ENCODE results near the gene NELFA.

The NELFA gene

DNA sequence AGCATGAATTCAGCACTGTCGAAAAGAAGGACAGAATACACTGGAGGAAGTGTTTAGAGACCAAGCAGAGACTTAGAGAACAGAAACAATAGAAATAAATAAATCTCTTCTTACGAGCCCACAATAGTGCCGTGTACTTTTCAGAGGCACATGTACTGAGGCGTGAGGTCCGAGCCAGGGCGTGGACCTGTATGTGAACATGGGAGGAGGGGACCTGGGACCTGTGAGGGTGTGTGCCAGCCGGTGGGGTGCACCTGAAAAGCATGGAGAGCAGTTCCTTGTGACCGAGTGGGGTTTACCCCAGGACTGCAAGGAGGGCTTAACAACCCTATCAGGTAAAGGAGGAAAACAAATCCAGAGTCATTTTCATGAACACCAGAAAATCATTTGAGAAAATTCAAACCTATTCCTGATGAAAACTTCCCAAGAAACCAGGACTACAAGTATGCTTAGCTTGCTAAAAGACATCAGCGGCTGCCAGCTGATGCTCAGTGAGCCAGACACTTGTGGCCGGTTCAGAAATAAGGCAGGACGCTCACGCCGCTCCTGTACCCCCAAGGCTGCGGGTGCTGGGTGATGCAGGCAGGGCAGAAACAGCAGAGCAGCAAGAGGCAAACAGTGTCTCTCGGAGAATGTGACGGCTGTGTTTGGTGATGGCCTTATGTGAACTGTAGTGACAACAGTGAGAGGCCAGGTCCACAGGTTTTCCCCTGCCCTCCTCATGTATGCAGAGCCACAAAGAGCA, 37.1 kb downstream of the NELFA start:
- no peak overlapping the region for H3K27ac ChIP-seq
- no peak overlapping the region for H3K4me3 ChIP-seq

DNA sequence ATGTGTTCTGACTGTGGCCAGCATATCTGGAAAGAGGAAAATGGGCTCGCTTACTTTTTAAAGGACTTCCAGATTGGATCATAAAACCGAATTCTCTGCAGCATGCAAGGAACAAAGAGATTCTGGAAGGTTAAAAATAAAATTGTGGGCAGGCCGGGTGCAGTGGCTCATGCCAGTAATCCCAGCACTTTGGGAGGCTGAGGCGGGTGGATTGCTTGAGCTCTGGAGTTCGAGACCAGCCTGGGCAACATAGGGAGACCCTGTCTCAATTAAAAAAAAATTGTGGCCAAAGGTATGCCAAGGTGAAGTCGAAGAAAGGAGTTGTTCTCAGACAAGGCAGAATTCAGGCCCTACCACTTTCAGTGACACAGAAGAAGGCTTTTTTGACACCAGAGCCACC, 37.8 kb downstream of the NELFA start:
- Histone ChIP-seq H3K27ac (no peak overlapping the region), H3K4me3 (no peak overlapping the region)

DNA sequence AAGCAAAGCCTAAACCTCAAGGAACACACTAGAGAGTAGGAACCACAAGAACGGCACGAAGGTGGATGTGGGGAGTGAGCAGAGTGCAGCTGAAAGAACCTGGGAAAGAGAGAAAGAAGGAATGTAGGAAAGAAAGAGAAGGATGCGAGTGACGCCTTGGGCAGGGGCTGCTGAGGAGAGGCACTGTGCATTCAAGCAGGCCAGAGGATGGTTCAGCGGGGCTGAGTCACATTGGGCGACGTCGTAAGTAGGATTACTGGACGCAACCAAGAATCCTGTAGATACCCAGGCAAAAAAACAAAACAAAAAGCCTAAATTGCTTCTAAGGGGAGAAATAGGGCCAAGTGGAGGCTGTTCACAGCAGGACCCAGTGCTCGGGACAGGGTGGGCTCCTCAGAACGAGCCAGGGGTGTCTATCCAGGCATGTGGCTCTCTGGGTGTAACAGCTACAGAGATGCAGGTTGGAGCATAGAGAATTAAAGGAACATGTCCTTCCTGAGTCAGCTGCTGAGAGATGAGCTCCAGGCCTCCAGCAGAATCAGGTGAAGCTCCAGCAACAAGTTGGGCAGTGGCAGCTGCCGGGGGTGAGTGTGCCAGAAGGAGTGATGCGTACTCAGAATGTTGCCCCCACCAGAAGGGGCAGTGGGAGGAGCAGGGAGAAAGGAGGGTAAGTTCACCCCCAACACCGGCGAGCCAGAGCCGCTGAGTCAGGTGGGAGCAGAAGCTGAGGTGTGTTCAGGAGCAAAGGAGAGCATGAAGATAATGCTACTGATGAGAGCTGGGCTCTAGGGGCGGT, 38.6 kb downstream of the NELFA start:
- Histone ChIP-seq H3K27ac (no peak overlapping the region), H3K4me3 (no peak overlapping the region)

DNA sequence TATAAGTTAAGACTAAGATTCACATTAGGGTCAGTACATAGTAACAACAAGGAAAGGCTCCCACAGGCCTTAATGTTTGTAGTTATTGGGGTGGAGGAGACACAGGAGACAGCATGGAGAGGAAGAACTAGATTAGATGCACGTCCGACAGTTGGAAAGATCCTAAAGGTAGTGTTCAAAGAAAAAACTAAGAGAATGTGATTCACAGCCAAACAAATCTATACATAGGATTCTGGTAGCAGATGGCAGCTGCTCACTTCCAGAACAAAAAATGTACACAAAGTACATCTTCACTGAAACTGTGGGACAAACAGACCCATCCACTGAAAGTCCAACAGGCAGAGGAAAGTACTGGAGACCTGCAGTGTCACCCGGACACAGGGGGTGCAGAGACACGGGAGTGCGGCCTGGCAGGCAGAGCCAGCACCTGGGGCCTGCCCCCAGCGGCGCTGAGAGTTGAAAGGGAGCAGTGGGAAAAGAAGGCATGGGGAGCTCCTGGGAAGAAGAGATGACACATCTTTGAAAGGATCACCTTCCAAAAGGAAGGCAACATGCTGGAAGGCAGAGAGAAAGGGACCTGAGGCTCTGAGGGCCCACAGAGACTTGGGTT, 40.0 kb downstream of the NELFA start:
- Histone ChIP-seq H3K27ac (no peak overlapping the region), H3K4me3 (no peak overlapping the region)

DNA sequence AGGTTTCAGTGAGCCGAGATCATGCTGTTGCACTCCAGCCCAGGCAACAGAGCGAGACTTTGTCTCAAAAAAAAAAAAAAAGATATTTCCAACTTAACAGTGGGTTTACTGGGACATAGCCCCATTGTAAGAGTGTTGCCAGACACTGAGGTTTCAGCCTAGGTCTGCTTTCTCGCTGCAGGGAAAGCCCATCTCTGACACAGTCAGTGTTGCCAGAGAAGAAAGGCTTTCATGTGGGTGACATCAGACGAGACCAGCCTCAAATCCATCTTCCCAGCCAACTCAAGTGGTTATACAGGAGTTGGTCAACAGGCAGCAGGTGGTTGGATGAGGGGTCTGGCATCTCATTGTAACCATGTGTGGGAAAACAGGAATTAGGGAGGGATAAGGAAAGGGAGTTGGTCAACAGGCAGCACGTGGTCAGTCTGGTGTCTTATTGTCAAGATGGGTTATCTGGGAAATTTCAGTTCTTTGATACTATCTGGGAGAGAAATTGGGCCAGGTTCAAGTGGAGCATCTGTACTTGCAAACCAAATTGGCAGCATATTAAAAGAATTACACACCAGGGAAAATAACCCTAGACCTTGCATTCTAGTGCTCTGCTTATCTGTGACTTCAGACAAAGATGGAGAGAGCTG, 41.1 kb downstream of the NELFA start:
- no peak overlapping the region for H3K4me3 ChIP-seq
- no peak overlapping the region for H3K27ac ChIP-seq

DNA sequence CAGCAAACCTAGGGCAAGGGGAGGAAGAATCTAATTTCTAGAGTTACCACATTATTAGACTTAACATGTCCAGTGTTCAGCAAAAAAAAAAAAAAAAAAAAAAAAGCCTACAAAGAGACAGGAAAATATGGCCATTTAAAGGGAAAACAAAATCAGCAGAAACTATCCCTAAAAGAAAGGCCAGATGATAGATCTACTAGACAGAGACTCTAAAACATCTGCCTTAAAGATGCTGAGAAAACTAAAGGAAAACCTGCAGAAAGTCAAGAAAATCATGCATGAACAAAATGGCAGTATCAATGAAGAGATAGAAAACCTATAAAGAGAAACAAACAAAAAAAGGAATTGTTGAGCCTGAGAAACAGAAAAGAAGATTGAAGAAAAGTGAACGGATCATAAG, 43.8 kb downstream of the NELFA start:
- no peak overlapping the region for H3K27ac ChIP-seq
- no peak overlapping the region for H3K4me3 ChIP-seq

DNA sequence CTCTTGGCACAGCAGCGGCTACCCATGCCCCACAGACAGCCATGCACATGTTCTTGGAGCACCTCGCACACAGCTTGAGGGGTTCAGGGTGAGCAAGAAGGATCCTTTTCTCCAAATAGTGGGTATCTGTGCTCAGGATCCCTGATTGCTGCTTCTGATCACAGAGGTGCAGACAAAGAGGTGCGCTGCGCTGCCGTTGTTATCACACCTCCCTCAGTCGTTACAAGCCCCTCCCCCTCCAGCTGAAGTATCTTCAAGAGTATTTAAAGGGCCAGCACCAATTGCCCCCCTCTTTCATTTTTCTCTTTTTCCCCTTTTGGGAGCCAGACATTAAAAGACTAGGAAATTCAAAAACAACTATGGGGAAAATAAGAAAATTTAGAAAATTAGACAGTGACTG, 44.3 kb downstream of the NELFA start:
- Histone ChIP-seq H3K27ac (no peak overlapping the region), H3K4me3 (no peak overlapping the region)

DNA sequence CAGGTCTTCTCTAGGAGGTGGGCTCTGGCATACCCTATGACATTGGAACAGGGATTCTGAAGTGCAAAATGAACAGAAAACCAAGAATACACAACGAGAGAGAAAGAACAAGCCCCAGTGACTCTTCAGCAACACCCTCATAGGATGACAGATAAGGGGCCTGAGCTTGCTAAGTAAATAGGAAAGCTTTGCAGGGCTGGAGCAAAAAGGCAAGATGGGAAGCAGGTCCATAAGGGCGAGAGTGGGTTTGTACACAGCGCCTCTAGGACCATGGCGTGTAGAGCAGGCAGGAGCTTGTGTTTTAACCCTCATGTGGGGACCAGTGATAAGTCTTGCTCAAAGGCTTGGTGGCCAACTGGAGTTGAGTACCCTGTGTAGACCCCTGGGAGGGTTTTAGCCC, 45.8 kb downstream of the NELFA start:
- no peak overlapping the region for H3K27ac ChIP-seq

DNA sequence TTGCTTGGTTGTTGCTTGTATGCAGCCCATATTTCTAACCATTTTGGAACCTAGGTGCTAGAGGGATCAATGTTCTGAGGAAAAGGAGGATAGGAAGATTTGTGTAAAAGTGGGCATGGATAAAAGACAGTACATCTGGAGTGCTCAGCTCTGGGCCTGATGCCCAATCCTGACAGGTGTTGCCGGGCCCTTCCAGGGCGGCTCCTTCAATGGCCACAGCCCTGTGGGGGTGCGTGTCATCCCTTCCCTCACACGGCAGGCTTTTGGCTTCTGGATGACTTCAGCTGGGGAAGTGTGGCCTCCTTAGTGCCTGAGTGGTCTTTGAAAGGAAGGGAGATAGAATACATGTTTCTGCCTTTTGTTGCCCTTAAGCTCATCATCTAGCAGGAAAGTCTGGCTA, 47.2 kb downstream of the NELFA start:
- H3K27ac ChIP-seq: no peak overlapping the region

More for the DNA sequence above, 45.8 kb downstream of the NELFA start:
- no peak overlapping the region for H3K4me3 ChIP-seq

DNA sequence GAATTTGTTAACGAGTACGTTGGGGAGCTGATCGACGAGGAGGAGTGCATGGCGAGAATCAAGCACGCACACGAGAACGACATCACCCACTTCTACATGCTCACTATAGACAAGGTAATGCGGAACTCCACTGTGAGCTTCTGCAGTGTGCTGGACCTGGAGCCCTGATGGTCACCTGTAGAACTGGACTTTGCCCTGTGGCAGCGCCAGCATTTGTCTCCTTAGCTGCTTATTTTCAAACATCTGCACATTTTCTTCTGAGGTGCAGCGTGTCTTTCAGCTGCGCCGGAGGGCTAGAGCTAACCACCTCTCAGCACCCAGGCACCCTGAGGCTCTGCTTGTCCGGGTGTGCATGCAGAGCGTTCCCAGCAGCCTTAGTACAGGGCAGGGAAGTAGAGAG, 47.7 kb downstream of the NELFA start:
- Histone ChIP-seq H3K4me3 (no peak overlapping the region), H3K27ac (no peak overlapping the region)

More for the DNA sequence above, 47.2 kb downstream of the NELFA start:
- no peak overlapping the region for H3K4me3 ChIP-seq

DNA sequence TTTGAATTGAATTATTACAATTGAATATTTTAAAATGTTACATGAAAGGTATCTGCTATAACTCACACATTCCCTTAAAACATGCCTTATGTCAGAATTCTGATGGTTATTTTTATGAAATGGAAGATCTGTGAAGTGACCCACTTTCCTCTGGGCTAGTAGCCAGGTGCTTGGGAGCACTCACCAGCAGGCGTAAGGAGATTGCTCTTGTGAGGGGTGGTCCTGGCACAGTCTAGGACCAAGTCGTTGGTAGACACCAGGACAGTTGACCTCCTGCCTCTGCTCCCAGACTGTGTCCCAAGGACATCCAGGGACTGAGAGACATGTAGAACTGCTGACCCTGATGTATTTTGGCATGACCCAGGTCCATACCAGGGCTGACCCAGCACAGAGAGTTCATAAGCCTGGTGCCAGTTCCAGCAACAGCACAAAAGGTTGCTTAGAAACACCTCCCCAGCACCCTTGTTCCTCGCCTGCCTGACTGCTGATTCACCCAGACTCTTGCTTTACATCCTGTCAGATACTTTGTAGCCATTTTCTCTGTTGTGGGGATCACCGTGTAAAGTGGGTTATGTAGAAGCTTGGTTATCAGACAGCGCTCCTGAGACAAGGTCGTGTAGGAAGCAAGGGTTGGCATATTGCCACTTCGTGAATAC, 48.5 kb downstream of the NELFA start:
- H3K27ac ChIP-seq: no peak overlapping the region
- H3K4me3 ChIP-seq: no peak overlapping the region

DNA sequence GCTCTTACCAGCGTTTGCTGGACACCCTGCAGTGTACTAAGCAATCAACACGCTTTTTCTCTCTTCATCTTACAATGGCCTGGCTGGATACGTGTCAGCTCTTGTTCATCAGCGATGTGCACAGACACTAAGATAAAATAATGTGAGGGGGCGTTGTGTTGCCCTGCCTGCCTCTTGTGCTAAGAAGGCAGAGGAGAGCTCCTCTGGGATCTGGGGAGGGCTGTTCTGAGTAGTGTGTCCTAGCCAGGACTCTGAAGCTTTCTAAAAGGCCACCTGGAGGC, 49.7 kb downstream of the NELFA start:
- Histone ChIP-seq H3K4me3 (no peak overlapping the region), H3K27ac (no peak overlapping the region)

DNA sequence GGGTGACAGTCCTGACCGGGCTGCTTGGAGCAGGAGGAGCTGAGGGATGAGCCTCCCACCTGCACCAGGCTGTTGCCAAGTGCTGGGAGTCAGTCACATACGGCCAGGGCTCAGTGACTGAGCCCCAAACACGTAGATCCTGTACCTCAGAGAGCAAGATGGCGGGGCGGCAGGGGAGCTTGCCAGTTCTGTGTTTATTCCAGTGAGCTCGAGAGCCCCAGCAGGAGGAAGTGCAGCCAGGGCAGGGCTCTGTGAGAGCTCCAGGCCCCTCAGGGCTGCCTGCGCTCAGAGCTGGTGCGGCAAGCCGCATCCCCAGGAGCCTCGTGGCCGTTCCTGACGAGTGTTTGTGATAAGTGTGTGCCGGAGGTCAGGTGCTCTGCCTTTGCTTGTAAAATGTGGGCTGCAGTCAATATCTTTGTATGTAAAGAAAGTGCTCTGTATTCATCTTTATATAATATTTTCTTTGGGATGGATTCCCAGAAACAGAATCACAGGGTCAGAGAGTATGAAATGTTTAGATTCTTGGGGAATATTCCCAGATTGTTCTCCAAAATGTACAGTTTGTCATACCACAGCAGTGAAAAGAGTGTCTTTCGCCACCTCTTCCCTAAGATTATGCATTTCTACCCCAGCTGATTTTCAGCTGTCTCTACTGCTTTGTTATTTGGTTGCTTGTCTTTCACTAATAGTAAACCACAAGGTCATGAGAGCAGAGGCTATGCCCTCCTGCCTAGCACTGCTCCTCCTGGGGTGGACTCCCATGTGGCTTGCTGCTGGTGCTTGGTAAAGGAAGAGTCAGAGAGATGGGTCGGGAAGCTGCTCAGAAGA, 50.3 kb downstream of the NELFA start:
- Histone ChIP-seq H3K27ac (no peak overlapping the region), H3K4me3 (no peak overlapping the region)

DNA sequence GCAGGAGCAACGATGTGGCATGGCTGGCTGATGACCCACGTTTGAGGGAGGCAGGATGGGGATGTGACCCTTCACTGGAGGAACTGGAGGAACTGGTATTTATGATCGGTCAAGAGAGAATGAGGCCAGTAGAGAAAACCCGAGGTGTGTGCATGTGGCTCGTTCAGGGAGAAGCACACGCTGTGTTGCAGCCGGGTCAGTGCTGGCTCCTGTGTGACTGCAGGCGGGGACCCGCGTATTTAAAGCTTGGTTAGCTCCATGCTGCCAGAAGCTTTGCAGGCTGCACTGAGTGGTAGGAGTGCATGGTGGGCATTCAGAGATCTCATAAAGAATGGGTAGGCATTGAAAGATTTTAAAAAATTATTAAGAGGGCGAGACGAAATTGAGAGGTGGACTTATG, 52.1 kb downstream of the NELFA start:
- no peak overlapping the region for H3K27ac ChIP-seq

DNA sequence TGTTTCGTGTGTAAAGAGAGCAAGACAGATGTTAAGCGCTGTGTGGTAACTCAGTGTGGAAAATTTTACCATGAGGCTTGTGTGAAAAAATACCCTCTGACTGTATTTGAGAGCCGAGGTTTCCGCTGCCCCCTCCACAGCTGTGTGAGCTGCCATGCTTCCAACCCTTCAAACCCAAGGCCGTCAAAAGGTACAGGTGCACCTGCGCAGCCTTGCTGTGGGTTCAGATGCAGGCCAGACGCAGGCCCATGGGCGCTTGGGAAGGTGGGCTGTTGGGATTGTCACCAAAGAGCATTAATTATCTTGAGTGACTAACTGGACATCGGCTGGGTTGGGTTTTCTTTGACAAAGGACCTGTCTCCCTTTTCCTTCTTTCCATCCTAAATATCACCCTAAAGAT, 55.4 kb downstream of the NELFA start:
- Histone ChIP-seq H3K27ac (no peak overlapping the region), H3K4me3 (no peak overlapping the region)

More for the DNA sequence above, 52.1 kb downstream of the NELFA start:
- no peak overlapping the region for H3K4me3 ChIP-seq

DNA sequence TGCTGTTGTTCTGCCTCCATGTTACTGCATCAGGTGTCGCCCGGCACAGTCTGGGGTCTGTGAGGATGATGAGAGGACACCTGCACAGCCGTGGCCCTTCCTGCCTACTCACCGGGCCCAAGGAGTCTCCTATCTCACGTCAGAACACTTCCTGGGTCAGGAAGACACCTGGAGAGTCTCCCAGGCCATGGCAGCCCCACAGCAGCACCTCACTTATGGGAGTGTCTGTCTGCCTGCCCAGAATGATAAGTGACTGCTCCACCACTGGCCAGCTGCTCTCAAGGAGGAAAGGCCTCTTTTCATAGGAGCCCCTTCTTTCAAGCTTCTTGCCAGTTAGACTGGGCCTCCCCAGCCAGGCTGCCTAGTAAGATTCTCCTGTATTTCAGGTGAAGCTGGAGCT, 56.1 kb downstream of the NELFA start:
- H3K27ac ChIP-seq: no peak overlapping the region
- no peak overlapping the region for H3K4me3 ChIP-seq

DNA sequence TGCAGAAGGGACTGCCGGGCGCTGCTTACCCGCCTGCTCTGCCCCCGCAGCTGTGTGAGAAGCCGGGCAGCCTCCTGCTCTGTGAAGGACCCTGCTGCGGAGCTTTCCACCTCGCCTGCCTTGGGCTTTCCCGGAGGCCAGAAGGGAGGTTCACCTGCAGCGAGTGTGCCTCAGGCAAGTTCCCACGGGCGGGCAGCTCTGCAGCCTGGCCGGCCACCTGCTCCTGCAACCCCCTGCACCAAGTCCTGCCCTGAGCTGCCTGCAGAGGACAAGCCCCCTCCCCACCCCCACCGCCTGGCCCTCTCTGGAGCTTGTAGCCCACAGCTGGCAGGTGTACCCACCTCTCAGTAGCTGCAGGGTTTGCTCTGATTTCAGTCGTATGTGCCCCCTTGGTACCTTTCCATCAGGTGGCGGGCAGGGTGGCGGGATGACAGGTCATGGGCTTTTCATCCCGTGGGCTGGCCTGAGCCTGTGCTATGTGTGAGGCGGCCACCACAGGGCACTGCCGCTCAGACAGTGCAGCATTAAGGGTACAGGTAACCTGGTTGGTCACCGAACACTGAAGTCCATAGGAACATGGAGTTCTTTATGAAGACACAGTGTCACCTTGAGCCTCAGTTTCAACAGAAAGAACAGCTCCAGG, 56.6 kb downstream of the NELFA start:
- H3K4me3 ChIP-seq: no peak overlapping the region
- no peak overlapping the region for H3K27ac ChIP-seq

DNA sequence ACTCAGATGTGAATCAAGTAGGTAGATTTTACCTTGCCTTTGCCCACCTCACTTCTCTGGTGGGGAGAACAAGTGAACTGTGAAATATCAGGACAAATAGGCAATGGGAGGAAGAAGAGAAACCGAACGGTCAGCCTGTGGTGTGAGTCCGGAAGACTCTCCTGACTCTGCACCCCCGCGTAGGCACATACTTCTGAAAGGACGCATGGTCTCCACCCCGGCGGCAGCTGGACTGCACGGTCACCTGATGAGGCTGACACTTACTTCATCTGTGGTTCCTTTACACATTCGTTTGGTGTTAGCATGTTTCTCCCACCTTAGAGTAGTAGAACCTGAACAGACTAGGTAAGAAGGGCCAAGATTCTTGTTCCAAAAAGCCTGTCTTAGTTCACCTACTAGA, 58.4 kb downstream of the NELFA start:
- no peak overlapping the region for H3K27ac ChIP-seq
- H3K4me3 ChIP-seq: no peak overlapping the region

DNA sequence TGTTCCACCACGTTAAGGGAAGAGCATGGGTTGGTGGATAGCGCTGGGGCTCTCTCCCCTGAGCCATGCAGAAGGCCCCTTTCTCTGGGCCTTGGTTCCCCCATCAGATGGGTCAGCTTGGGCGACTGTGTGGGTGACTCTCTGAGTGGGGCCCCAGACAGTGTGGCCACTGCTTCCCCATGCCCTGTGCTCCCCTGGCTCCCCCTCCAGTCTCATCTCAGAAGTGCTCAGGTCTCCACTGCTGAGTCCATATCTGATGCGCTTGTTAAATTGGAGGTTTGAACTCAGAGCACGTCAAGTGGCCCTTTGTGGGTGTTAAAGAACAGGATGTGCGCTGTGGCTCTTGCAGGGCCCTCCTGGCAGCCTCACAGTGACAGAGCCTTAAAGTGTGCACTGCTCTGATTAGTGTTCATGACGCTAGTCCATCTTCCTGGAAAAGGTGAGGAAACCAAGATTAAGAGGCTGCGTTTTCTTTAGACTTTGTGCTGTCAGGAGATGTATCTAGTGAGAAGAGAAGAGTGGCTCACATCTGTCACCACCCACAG, 59.8 kb downstream of the NELFA start:
- no peak overlapping the region for H3K4me3 ChIP-seq
- no peak overlapping the region for H3K27ac ChIP-seq
